Activated B cell treated with CpG ODN at 0.5 μM for 24 hours (primary cell): Measurements from ENCODE around the gene KIF1C. TPM values are rescaled to one million over a fixed set of nuclear protein-coding genes. Genes with fewer than 3 reads are reported as not detected.

ENCODE experiments used
- ATAC-seq: fragments of 200-7000 bp; cut with Tn5 transposase; one replicate; pipeline ENCODE4 v1.10.0; 2021; ENCODE audit warnings: low read depth, mild to moderate bottlenecking, moderate library complexity
- CTCF ChIA-PET: fragments of 350-600 bp; sonication (Branson Sonifier 250); formaldehyde crosslinking; loops from one replicate; lab custom pipeline; 2021; ENCODE audit warnings: antibody characterized with exemption; lab: Charles Lee
- POLR2A ChIA-PET: fragments of 350-600 bp; sonication (Branson Sonifier 250); formaldehyde crosslinking; loops from one replicate; lab custom pipeline; 2021; ENCODE audit warnings: antibody characterized with exemption; lab: Charles Lee
- DNase-seq: peaks from one replicate; pipeline ENCODE4 v3.0.0; 2022
- H3K27ac Mint-ChIP-seq: one replicate; pipeline ENCODE4 v1.8.0; 2020; ENCODE audit warnings: mixed read lengths
- H3K27me3 Mint-ChIP-seq: one replicate; pipeline ENCODE4 v1.8.0; 2021; ENCODE audit warnings: mixed read lengths
- H3K36me3 Mint-ChIP-seq: one replicate; pipeline ENCODE4 v1.8.0; 2021; ENCODE audit warnings: low read depth, mixed read lengths
- H3K4me1 Mint-ChIP-seq: one replicate; pipeline ENCODE4 v1.8.0; 2021; ENCODE audit warnings: mixed read lengths
- H3K4me3 Mint-ChIP-seq: one replicate; pipeline ENCODE4 v1.8.0; 2020; ENCODE audit warnings: mild to moderate bottlenecking, mixed read lengths
- H3K9me3 Mint-ChIP-seq: one replicate; pipeline ENCODE4 v1.8.0; 2020; ENCODE audit warnings: mixed read lengths
- intact Hi-C: fragments of 100-400 bp; cut with micrococcal nuclease; formaldehyde crosslinking; loops from one replicate; pipeline ENCODE4 v1.15.1; 2024
- total RNA-seq: library from RNA; stranded (reverse); gene quantifications from 2 replicates; pipeline ENCODE4 v1.2.3, GENCODE V29; 2022
- TF ChIP-seq, protein P1 (sequence below): fragments of 200-600 bp; IDR thresholded peaks from one replicate; pipeline ENCODE4 v1.8.0; 2022; ENCODE audit warnings: antibody characterized with exemption, mild to moderate bottlenecking

KIF1C gene
- total RNA-seq, 1 donor from 2014 or later = 62.6 TPM

DNA sequence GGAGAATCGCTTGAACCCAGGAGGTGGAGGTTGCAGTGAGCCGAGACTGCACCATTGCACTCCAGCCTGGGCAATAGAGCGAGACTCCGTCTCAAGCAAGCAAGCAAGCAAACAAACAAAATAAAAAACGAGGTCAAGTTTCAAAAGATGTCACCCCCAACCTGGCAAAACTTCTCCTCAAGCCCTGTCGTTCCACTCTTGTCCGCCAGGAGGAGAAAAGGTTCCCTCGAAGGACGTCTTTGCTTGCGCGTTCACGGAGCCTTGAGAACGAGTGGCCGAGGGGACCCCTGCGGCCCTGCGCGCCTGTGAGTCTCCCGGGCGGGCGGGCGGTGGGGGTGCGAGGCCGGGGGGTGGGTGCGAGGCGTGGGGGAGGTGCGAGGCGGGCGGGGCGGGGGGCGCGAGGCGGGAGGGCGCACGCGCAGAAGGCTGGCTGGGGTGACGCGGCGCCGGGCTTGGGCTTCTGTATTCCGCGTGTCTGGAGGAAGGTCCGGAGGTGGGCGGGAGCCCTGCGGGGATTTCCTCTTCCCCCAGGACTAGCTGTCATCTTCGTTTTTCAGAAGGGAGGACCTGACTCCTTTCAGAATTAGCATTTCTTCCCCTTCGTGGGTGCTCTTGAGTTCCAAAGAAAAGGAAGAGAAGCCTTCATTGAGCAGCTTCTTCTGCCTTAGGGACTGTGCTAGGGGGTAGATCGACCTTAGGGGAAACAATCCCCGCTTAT is 33.8 kb downstream of the KIF1C start:
- TF ChIP-seq, protein P1, sequence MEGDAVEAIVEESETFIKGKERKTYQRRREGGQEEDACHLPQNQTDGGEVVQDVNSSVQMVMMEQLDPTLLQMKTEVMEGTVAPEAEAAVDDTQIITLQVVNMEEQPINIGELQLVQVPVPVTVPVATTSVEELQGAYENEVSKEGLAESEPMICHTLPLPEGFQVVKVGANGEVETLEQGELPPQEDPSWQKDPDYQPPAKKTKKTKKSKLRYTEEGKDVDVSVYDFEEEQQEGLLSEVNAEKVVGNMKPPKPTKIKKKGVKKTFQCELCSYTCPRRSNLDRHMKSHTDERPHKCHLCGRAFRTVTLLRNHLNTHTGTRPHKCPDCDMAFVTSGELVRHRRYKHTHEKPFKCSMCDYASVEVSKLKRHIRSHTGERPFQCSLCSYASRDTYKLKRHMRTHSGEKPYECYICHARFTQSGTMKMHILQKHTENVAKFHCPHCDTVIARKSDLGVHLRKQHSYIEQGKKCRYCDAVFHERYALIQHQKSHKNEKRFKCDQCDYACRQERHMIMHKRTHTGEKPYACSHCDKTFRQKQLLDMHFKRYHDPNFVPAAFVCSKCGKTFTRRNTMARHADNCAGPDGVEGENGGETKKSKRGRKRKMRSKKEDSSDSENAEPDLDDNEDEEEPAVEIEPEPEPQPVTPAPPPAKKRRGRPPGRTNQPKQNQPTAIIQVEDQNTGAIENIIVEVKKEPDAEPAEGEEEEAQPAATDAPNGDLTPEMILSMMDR = peak; percentile 47
- Mint-ChIP-seq H3K36me3 (no peaks in the 10 kb centered on the region), H3K9me3 (no peaks in the 10 kb centered on the region), H3K4me1 (peaks cover 14% of the 10 kb centered on the region), H3K27ac (peak overlapping the region; percentile 71), H3K27me3 (peaks cover 7% of the 10 kb centered on the region), H3K4me3 (peak overlapping the region; percentile 82)
- intact Hi-C loops = loop anchor here (1.0 to 5.0 kb wide), 9 partner anchors 12 to 206 kb away; partner anchors contain the start of genes CAMTA2, INCA1, KIF1C and ZFP3
- ChIA-PET POLR2A (interaction anchor here (1.0 to 2.2 kb wide), 8 partner anchors 15 to 83 kb away, joined by 3 to 9 read pairs (median 5); partner anchors contain the start of genes INCA1, KIF1C, PFN1 and SPAG7), CTCF (interaction anchor here (0.6 to 6.5 kb wide), 8 partner anchors 12 to 408 kb away, joined by 3 to 58 read pairs (median 3); partner anchors contain the start of genes C1QBP and ZFP3)
- DNase-seq (peak; percentile 75), ATAC-seq (peak; percentile 87)

DNA sequence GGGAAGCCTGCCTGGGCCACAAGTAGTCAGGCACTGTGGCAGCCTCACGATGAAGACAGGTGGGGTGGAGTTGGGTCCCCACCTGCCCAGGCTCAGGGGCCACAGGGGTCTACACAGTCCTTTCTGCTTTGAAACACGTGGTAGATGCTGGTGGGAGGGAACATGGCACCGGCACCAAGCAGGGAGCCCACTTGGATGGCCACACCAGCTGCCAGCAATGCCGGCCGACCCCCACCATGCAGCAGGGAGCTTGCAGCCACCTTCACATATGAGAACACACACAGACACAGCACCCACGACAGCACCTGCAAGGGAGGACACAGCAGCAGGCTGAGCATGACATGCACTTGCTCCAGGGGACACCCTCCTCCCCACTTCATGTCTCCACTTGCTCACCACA is 35.1 kb downstream of the KIF1C start:
- ChIA-PET POLR2A (interaction anchor here (2.1 kb wide), 1 partner anchor 85 kb away, joined by 8 read pairs; the partner anchor contains the start of gene PFN1), CTCF (no interaction called here)
- no peak for ATAC-seq
- Mint-ChIP-seq H3K4me3 (no peak overlapping the region), H3K4me1 (peaks cover 14% of the 10 kb centered on the region), H3K27ac (no peak overlapping the region), H3K27me3 (peaks cover 10% of the 10 kb centered on the region), H3K36me3 (no peaks in the 10 kb centered on the region), H3K9me3 (no peaks in the 10 kb centered on the region)
- DNase-seq = no peak
- TF ChIP-seq, protein P1 = no peak
- intact Hi-C loops = loop anchor here (5.0 kb wide), 2 partner anchors 79 to 204 kb away; partner anchors contain the start of gene ZNF232

DNA sequence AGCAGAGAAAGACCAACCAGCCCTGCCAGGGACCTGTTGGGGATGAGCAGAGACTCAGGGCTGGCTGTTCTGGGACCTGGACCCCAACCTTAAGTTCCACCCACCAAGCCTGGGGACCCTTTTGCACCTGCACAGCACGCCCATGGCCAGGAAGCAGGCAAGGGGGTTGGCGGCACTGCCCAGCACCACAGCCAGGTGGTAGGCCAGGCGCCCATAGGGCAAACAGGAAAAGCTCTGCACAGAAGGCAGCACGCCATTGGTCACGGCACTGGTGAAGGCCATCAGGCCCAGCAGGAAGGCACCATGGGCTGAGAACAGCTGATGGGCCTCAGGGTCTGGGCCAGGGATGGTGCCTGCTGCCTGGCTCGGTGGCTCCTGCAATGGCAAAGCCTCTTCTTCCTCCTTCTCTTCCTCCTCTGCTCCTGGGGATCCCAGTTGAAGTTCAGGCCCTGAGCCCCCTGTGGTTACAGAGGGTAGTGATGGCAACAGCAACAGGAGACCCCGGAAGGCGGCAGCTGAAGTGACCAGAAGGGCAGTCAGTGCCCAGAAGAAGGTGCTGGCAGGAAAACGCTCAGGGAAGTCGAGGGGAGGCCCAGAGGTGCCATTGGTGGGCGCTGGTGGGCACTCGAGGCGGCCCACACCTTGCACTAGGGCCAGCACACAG is 35.7 kb downstream of the KIF1C start:
- intact Hi-C loops = loop anchor here (5.0 kb wide), 2 partner anchors 79 to 204 kb away; partner anchors contain the start of gene ZNF232
- CTCF ChIA-PET = interaction anchor here (1.3 to 3.6 kb wide), 2 partner anchors 16 to 28 kb away, joined by 3 to 13 read pairs; no protein-coding TSS in a partner anchor
- Mint-ChIP-seq H3K4me3 (no peak overlapping the region), H3K27ac (no peak overlapping the region), H3K27me3 (peaks cover 10% of the 10 kb centered on the region), H3K9me3 (no peaks in the 10 kb centered on the region), H3K4me1 (peaks cover 14% of the 10 kb centered on the region), H3K36me3 (no peaks in the 10 kb centered on the region)
- POLR2A ChIA-PET = no interaction called here
- ATAC-seq = no peak
- no peak for DNase-seq
- TF ChIP-seq, protein P1 = no peak

DNA sequence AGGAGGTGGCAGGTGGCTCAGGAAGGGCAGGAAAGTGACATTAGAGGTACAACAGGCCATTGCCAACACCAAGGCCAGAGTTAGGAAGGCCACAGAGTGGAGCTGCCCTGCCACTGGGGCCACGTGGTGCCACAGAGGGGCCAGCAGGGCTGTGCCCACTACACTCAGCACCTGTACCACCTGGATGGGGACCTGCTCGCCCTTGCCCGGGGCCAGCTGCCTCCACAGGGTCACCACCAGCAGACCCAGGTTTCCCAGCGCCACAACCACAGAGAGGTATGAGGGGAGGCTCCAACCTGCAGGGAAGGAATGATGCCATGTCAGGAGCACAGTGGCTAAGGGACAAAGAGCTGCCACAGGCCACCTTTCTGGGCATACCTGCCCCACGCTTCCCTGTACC is 36.3 kb downstream of the KIF1C start:
- H3K36me3 Mint-ChIP-seq = no peaks in the 10 kb centered on the region
- ChIA-PET CTCF (interaction anchor here (1.3 to 3.6 kb wide), 2 partner anchors 16 to 28 kb away, joined by 3 to 13 read pairs; no protein-coding TSS in a partner anchor), POLR2A (no interaction called here)
- no peak for DNase-seq
- H3K27me3 Mint-ChIP-seq = peaks cover 10% of the 10 kb centered on the region
- ATAC-seq = no peak
- no peaks in the 10 kb centered on the region for H3K9me3 Mint-ChIP-seq
- H3K4me3 Mint-ChIP-seq = no peak overlapping the region
- peaks cover 14% of the 10 kb centered on the region for H3K4me1 Mint-ChIP-seq
- no peak overlapping the region for H3K27ac Mint-ChIP-seq
- TF ChIP-seq, protein P1 = no peak
- intact Hi-C loops = loop anchor here (5.0 kb wide), 2 partner anchors 78 to 203 kb away; partner anchors contain the start of gene ZNF232
